HCEC 1CT (cell line): ENCODE results near the gene TP53RK.
"Not testable (repeated sequence)": the region's sequence is repeated elsewhere in the genome, so short reads cannot be mapped to it uniquely, and the experiment has no call there.

Experiments used
- DNase-seq: peaks from one replicate; pipeline ENCODE4 v3.0.0-alpha.2; 2017

Gene TP53RK

GRCh38 chr20:46682063-46682821 is 7.0 kb downstream of the TP53RK start:
- DNase-seq = no peak

- DNase-seq = peak; percentile 19
Observed at GRCh38 chr20:46681032-46681854, 8.0 kb downstream of the TP53RK start.

GRCh38 chr20:46680684-46681031 is 8.6 kb downstream of the TP53RK start:
- DNase-seq = no peak

- no peak for DNase-seq
Observed at GRCh38 chr20:46678516-46678915, 10.7 kb downstream of the TP53RK start.

GRCh38 chr20:46677608-46678007 is 11.6 kb downstream of the TP53RK start:
- no peak for DNase-seq

- DNase-seq = not testable (repeated sequence)
Observed at GRCh38 chr20:46676649-46677316, 12.5 kb downstream of the TP53RK start.

- DNase-seq = no peak
Observed at GRCh38 chr20:46674253-46675083, 14.8 kb downstream of the TP53RK start.

- no peak for DNase-seq
Observed at GRCh38 chr20:46673394-46674252, 15.6 kb downstream of the TP53RK start.

GRCh38 chr20:46672543-46673148 is 16.6 kb downstream of the TP53RK start:
- DNase-seq = no peak

- DNase-seq = no peak
Observed at GRCh38 chr20:46671866-46672542, 17.2 kb downstream of the TP53RK start.

GRCh38 chr20:46670585-46671584 is 18.4 kb downstream of the TP53RK start:
- no peak for DNase-seq

- no peak for DNase-seq
Observed at GRCh38 chr20:46670228-46670584, 19.0 kb downstream of the TP53RK start.

GRCh38 chr20:46666818-46667515 is 22.3 kb downstream of the TP53RK start:
- no peak for DNase-seq

- DNase-seq = no peak
Observed at GRCh38 chr20:46666306-46666705, 22.9 kb downstream of the TP53RK start.

- DNase-seq = no peak
Observed at GRCh38 chr20:46665602-46666001, 23.6 kb downstream of the TP53RK start.

- no peak for DNase-seq
Observed at GRCh38 chr20:46663531-46663930, 25.7 kb downstream of the TP53RK start.

- DNase-seq = no peak
Observed at GRCh38 chr20:46661659-46662058, 27.6 kb downstream of the TP53RK start.

GRCh38 chr20:46660487-46660886 is 28.8 kb downstream of the TP53RK start:
- DNase-seq = no peak

- DNase-seq = no peak
Observed at GRCh38 chr20:46657618-46658017, 31.6 kb downstream of the TP53RK start.
